Measurements from ENCODE around the gene NT5DC3.

The NT5DC3 gene

DNA sequence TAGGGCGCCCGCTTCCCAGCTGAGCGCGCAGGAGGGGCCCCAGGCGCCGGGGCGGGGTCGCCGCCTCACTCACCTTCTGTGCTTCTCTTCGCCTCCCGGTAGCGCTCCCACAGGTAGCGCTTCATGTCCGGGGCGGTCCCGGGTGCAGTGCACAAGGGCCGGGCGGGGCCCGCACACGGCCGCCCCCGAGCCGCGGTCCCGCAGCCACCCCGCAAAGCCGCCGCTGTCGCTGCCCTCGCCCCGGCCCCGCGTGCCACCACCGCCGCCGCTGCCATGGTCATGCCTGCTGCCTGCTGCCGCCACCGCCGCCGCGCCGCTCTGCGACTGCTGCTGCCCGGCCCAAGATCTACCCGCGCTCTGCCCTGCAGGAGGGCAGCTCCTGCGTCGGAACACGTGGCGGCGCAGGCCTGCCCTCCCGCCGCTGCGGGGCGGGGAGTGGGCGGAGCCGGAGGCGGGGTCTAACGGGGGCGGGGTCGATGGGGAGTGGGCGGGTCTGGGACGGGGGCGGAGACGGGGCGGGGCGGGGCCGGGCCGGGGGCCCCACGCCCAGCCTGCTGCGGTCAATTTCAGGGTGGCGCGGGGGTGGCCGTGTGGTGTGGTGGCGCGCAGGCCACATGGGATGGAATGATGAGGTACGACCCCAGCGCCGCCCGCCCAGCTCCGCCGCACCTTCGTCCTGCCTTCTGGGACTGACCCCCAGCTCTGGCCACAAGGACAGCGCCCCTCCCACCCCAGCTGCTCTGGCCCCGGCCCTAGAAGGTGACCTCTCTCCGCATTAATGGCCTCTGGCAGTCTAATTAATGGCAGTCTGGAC is at the start of gene NT5DC3:
Gene NT5DC3, minus strand, starts transcription at position 359 of the 814 bp plus-strand sequence. Its CDS starts 78 bp downstream, at position 281.
- DNase-seq (ENCODE audit: low spot score), result peak; percentile 90

DNA sequence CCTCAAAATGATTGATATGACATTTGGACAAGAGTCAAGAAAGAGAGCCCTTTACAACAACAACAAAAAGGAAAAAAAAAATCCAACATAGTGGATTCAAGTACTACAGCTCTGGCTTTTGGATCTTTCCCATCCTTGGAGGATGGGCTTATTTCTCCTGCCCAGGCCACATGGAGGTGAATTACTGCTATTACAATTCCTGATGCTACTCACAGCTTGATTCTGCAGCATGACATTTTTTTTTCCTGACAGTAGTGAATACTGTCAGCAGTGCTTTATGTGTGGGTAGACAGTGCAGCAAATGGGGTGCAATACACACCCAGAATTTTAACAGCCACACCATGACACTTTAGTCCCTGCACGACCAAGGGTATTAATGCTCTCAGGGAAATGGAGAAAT is 46.7 kb upstream of the NT5DC3 start:
- no peak for DNase-seq (ENCODE audit: low spot score)

DNA sequence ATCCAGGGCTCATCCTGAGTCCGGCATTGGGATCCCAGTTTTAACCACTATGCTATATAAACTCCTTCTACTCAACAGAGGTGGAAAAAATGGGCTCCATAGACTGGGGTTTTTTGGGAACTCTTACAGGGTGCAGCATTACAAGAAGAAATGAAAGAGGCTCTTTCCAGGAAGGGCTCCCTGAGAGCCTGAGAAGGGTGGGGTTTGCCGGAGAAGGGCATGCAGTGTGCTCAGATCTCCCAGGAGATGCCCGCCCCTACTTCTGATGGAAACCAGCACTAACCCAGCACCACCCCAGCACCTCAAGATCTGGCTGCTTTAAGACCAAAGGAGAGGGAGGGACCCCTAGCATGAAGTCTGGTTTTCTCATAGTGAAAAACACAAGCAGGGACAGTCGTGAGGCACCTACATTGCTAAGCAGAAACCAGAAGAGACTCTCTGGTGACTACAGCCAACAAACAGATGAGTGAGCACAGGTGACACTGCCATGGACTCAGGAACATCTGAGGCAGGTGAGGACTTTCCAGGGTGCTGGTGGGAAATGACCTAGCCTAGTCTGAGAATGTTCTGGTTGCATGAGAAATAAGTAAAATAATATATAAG is 45.3 kb upstream of the NT5DC3 start:
- DNase-seq (ENCODE audit: low spot score), result no peak

DNA sequence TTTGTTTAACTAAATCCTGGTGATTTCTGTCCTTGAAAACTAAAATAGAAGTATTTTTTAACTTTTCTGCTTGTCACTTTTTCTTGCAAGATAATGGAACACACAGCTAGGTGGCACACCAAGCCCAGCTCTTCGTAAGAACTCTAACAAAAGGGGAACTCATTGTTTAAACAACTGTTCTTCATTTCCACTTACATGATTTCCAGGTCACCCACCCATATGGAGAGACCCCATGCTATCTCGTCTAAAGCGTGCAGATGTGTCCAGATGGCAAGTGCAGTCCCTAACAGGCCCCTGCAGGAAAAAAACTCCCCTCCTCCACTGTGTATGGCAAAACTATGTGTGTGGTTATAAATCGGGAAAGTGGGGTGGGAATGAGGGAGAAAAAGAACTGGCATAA is 43.3 kb upstream of the NT5DC3 start:
- peak; percentile 20 for DNase-seq (ENCODE audit: low spot score)

DNA sequence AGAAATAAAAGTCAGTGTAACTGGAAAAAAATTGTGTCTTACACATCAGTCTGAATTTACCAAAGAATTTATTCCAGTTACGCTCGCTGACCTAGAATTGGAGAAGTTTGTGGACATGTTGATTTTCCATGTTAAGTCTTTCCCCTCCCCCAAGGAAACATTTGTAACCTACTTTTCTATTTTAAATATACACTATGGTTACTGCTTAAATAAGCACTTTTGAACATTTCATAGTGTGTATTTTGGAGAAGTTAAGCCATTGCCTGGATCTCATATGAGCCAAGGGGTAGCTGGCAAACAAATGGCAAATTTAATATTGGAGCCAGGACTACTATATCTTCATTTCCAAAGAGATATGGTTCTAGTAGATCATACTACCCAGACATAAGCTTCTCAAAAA is 42.9 kb upstream of the NT5DC3 start:
- no peak for DNase-seq (ENCODE audit: low spot score)

DNA sequence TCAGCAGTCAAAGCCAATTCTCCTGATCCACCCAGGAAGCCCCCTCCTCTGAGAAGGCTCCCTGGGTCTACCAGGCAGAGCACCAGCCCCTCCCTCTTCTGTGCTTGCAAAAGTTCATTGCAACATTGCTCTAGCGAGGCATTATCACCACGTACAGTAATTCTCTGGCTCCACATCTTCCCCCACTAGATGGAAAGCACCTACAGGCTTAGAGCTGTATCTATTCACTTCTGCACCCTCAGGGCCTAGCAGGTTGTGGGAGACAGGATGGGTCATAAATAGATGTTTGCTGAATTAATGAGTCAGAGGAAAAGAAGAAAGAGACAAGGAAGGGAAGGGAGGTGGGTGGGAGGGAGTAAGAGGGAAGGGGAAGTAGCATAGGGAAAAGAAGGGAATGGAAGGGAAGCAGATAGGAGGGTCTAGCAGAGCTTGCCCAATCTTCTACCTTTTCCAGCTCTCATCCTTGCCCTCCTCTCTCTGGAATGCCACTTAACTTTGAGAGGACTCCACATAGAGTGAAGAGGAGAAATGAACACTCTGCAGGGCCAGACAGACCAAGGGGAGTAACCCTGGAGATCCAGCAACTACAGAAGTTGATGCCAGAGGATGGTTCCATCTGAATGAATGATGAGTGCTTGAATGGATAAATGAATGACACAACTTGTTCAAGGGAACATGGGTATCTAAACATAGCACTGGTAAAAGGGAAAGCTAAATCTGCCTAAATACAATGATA is 42.0 kb upstream of the NT5DC3 start:
- peak; percentile 51 for DNase-seq (ENCODE audit: low spot score)

DNA sequence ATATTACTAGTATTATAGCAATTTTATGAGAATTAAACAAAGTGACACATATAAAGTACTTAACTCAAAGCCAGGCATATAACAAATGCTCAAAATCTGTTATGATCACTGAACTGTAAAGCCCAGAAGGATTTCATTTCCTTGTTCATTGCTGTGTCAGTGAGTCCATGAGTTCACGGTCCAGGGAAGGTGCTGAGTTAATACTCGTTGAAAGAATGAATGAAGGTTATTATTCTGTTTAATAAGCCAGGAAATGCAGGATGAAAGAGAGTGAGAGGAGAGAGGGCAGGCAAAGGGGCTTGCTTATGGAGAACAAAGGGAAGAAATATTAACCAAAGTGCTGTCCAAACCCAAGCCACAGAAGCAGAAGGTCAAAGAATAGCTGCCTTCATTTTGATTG is 40.2 kb upstream of the NT5DC3 start:
- DNase-seq (ENCODE audit: low spot score), result peak; percentile 88

DNA sequence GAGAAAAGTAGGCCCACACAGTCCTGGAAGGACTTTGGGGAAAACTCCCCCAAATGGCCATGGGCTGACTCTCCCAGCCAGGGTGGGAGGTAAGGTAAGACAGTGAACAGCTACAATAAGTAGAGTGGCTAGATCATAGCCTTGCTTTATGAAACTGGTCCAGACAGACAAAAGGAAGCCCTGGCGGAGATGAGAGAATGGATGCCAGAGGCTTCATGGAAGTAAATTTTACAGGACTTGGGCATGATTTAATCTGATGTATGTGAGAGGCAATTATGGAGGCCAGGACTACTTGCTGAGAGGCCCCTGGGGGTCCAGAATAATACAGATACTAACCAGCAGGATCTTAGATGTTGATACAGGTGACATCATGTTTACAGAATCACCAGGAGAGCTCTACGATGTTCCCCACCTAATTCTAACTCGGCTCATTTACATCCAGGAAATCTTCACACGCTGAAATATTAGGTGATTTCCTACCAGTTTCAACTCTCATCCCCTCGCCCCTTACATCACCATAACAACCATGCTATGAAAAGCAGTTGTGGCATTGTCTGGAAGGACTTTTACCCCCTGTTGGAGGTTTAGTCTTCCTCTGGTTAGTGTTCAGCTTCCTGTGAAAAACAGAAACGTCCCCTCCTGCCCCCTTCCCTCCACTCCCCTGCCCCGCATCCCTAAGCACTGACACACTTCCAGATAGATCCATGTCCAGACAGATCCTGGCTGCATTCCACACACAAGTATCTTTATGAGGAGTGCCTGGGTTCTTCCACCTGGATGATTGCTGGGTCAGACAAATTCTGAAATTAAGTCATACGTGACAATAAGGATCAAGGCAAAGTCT is 39.5 kb upstream of the NT5DC3 start:
- peak; percentile 92 for DNase-seq (ENCODE audit: low spot score)

DNA sequence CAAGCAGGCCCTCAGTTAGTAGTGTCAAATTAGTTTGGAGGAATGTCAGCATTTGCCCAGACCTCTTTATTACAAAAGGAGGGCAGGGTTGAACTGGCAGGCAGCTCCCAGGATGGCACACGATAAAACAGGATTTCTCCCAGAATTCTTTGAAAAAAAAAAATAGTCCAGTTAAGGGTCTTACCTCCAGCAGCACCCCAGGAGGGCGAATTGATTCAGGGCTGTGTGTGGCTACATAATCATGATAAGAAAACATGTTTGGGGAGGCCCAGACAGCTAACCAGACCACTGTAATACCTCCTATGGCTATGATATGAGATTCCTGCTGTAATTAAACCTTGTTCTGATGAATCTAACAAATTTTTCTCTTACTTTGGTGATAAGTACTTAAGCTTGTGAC is 38.8 kb upstream of the NT5DC3 start:
- DNase-seq (ENCODE audit: low spot score), result no peak

DNA sequence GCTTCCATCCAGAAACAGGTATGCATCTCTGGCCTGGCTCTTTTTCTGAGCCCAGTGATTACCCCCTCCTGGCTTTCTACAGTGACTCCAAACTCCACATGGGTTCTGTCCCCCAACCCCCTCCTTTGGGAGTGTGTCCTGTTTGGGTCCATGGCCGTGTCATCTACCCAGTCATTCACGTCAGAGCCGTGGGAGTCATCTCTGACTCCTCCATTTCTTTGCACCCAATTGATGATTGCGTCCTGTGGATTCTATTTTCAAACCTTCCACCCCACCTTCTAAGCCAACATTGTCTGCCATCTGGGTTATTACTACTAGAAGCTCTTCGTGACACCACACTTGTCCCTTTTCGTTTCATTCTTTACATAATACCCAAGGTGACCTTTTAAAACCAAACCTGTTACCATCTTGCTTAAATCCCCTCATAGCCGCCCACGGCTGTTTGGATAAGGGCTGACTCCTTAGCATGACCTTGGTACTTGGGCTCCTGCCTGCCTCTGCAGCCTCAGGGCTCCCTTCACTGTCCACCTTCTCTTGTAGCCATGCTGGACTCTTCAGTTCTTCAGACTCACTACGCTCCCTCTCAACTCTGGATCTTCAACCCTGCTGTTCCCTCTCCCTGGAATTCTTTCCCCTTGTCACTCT is 38.1 kb upstream of the NT5DC3 start:
- peak; percentile 22 for DNase-seq (ENCODE audit: low spot score)

DNA sequence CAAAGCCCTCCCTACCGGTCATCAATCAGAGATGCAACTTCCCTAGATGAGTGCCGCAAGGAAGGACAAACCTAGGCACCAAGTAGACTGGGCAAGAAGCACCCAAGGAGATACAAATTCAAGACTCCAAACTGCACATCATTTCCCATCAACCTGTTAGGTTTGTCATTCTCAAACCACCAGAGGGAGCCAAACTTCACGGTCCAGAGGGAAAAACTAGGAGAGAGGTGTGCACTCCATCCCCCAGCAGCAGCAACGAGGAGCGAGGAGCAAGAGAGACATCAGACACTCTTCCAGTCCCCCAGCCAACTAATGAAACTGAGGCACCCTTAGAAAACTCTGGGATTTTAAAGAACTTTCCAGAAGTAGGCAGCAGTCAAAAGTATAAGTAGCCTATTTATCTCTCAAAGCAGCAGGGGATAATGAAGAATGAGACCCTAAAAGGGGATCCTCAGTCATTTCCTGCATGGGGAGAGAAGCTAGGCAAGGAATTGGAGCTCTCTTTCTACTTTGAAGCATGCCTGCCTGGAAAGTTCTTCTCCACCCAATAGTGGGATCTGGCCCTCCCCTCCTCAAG is 37.0 kb upstream of the NT5DC3 start:
- DNase-seq (ENCODE audit: low spot score), result peak; percentile 79

DNA sequence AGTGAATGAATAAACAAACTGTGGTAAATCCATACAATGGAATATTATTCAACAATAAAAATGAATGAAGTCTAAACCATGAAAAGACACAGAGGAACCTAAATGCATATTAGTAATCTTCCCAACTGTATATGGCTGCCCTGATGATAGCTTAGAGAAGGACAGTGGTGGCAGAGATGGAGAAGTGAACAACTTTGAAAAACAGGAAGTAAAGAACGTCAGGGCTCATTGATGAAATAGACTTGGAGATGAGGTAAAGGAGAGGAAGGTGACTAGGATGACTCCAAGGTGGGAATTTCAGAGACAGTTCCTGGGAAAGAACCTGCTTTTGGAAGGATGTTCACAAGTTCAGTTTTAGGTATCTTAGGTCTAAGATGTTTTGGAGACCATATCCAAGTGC is 36.3 kb upstream of the NT5DC3 start:
- DNase-seq (ENCODE audit: low spot score), result no peak

DNA sequence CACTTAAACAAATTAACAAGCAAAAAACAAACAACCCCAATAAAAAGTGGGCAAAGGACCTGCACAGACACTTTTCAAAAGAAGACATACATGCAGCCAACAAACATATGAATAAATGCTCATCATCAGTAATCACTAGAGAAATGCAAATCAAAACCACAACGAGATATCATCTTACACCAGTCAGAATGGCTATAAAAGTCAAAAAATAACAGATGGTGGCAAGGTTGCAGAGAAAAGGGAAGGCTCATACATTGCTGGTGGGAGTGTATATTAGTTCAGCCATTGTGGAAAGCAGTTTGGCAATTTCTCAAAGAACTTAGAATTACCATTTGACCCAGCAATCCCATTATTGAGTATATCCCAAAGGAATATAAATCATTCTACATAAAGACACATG is 34.6 kb upstream of the NT5DC3 start:
- DNase-seq (ENCODE audit: low spot score), result no peak

DNA sequence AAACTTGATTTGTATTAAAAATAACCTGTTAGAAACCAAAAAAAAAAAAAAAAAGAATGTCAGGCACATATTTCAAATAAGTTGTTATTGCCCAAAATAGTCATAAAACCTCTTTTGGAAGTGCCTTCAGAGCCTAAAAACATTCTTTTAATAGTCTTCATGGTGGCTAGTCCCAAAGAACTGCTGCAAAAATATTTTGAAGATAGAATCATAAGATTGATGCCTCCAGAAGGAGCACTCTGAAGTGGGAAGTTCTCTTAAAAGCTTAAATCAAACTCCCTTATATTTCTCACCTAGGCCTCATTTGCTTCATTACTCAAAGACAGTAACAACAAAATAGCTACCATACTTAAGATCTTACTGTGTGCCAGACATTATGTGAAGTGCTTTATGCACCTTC is 27.2 kb upstream of the NT5DC3 start:
- DNase-seq (ENCODE audit: low spot score), result no peak

DNA sequence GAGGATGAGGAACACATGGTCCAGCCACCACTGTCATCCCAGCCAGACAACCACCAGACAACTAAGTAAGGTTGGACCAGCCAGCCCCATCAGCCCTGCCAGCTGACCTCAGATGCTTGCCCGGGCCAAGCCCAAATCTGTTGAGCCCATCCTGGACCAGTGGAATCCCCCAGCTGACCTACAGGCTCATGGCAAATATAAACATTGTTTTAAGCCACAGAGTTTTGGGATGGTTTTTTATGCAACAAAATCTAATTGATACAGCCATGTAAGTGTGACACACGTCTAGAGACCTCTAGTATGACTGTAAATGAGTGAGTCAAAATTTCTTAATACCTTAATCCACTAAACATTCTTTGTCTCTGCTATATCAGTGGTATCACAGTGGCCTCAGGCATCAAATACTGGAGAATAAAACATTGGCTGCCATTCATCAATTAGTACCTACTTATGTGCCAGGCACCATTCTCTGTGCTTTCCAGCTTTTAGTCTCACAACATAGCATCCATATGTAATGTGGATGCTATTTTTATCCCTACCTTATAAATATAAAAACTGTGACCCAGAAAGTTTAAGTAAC is 24.2 kb upstream of the NT5DC3 start:
- no peak for DNase-seq (ENCODE audit: low spot score)

DNA sequence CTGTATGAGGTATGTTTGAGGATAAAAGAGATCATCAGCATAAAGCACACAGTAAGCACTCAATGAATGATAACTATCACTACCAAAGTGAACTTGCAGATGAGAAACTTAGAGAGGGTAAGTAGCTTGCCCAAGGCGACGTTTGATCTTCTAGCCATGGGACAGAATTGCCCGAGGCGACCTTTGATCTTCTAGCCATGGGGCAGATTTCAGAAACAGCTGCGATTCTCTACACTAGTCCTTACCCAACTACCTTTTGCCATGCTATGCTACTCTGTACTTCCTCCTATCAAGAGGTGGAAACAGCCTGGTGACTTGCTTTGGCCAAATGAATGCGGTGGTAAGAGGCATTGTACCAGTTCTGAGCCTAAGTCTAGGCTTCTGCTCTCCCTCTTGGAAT is 23.7 kb upstream of the NT5DC3 start:
- no peak for DNase-seq (ENCODE audit: low spot score)

DNA sequence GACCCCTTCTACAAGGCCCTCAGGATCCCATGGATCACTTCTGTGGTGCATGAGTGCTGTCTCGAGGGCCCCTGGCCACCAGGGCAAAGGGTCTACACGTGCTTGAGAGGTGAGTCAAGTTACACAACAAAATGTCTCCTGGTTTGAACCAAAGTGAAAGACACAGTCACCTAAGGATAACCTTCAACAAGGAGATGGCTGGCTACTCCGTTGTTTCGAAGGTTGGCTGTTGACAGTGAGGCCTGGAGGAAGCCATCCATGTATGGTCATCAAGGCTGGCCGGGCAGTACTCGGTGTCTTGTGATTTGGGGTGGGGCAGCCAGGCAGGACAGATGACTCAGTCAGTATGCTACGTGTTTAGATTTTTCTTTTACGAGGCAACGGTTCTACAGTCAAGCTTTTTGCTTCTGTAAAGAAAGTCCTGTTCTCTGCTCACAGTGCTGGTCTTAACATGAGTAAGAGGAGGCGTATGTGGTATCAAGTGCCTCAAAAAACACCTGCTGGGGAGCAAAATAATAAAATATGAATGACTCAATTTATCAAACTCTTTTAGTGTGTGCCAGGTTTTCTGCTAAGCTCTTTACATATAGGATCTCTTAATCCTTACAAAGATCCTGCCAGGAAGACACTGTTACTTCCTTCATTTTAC is 18.0 kb upstream of the NT5DC3 start:
- peak; percentile 97 for DNase-seq (ENCODE audit: low spot score)

DNA sequence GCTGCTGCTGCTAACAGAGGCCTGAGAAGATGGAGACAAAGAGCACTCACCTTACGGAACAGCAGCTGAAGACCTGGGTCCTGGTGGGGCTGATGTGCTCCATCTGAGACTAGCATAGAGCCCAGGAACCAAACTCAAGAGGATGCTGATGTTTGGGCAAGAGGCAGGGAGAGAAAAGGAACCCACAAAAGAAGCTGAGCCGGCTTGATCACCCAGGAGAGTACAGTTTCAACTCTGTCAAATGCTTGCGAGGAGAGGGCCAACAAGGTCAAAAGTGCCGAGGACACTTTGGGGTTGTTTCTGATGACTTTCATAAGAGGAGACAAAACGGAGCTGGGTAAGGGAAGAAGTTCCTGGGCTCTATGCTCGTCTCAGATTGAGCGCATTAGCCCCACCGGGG is 17.3 kb upstream of the NT5DC3 start:
- no peak for DNase-seq (ENCODE audit: low spot score)

DNA sequence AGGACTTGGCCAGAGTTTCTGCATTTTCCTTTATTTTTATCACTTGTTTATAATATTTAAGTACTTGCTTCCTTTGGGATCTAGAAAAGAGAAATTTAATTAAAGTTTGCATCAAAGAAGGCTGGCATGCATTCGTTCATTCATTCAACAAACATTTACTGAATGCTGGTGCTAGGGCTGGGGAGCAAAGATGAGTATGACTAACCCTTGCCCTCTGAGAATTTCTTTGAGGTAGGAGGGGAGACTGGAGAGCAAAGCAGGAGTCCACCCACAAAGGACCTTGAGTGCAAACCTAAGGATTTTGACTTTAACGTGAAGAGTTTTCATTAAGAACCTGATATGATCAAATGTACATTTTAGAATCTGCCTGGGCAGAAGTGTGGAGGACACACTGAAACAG is 16.1 kb upstream of the NT5DC3 start:
- no peak for DNase-seq (ENCODE audit: low spot score)

DNA sequence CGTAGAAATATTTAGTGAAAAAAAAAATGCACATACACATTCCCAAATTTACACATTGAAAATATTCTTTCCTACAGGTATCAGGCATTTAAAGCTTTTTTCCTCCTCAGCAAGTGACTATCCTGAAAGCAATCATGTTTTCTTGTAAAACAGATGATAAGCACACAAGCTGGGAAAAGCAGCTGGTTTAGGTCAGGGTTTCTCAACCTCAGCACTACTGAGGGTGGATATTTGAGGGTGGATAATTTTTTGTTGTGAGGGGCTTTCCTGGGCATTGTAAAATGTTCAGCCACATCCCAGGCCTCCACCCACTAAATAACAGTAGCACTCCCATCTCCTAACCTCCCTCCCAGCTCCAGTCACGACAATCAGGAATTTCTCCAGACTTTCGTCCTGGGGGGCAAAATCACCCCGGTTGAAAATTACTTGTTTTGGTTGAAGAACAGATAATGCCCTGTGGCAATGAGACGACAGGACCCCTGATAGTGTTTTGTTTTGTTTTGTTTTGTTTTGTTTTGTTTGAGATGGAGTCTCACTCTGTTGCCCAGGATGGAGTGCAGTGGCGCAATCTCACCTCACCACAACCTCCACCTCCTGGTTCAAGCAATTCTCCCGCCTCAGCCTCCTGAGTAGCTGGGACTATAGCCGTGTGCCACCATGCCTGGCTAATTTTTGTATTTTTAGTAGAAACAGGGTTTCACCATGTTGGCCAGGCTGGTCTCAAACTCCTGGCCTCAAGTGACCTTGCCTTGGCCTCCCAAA is 15.0 kb upstream of the NT5DC3 start:
- no peak for DNase-seq (ENCODE audit: low spot score)

Measured in kidney tubule cell (primary cell).